SKM-1 treated with dmso at 0.1 percent for 144 hours (cell line): Measurements from ENCODE around the gene POM121.
"Not testable (repeated sequence)": the region's sequence is repeated elsewhere in the genome, so short reads cannot be mapped to it uniquely, and the experiment has no call there.

Experiments used
- DNase-seq: peaks from one replicate; lab custom pipeline; 2025; ENCODE audit not compliant: unreplicated experiment; lab: John Stamatoyannopoulos, UW

The POM121 gene

GRCh38 chr7:72949276-72949675, 24.4 kb downstream of the POM121 start:
- DNase-seq, result not testable (repeated sequence)

DNA sequence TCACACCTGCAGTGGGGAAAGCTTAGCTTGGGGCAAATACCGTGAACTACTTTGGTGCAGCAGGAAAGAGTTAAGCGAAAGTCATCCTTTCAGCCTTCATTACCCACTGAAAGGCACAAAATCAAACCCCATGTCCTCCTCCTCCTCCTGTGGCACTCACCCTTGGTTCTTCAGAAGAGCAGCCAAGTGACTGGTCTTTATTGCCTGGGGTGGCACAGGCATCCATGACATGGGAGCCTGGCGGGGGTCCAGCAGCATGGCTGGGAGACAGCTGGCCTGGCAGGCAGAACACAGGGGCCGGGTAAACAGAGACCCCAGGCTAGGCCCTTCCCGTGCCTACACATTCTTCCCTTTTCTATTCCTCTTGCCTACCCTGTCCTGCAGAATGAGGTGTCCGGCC, 24.8 kb downstream of the POM121 start:
- not testable (repeated sequence) for DNase-seq

DNA sequence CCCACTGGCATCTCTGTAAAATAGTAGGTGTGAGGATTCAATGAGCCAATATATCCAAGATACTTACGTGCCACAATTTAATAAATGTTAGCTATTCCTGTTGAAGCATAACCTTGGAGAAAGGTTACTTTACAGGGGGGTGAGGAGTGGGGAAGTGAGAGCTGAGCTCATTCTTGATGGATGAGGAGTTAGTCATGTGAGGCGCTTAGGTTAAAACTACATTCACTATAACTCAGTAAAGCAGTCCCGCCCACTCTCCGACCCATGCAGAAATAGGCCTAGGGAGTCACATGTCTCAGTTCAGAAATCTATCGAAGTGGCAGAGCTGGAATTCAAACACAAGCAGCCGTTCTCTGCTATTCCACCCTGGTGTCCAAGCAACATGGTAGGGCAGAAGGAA, 25.5 kb downstream of the POM121 start:
- DNase-seq, result not testable (repeated sequence)

- not testable (repeated sequence) for DNase-seq
Observed at GRCh38 chr7:72953901-72954562, 29.1 kb downstream of the POM121 start.

DNA sequence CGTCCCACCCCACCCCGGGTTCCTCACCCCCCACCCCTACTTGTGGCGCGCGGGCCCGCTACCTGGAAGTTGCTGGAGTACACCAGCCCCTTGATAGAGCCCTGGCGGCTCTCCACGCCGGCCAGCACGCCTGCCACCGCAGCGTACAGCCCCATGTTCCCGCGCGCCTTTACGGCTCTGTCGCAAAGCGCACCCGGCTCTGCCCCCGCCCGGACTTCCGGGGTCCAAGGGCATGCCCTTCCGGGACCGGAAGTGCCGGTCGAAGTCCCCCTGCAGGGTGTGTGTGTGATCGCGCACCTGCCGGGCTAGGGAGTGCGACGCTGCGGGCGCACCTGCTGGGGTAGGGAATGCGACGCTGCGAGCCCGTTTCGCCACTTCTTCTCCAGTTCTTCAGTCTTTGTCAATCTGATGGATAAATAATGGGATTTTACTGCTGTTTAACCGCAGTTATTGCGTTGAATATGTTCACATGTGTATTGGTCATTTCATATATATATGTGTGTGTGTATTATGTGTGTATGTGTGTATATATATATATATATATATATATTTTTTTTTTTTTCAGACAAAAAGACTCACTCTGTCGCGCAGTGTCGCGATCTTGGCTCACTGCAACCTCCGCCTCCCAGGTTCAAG, 29.8 kb downstream of the POM121 start:
- DNase-seq, result not testable (repeated sequence)

- not testable (repeated sequence) for DNase-seq
Observed at GRCh38 chr7:72960029-72960428, 35.1 kb downstream of the POM121 start.

- DNase-seq, result not testable (repeated sequence)
Observed at GRCh38 chr7:72960626-72961345, 35.9 kb downstream of the POM121 start.

DNA sequence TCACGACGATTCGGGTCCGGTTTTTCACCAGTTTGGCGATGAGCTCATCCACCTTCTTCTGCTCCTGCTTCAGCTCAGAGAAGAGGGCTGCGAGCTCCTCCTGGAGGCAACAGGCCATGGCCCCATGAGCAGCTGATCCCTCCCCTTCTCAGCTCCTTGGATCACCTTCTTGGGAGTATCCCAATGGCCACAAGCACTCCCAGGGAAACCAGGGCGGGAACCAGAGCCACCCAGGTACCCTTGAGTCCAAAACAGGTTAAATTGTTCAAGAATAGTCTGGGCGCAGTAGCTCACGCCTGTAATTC, 36.4 kb downstream of the POM121 start:
- not testable (repeated sequence) for DNase-seq

DNA sequence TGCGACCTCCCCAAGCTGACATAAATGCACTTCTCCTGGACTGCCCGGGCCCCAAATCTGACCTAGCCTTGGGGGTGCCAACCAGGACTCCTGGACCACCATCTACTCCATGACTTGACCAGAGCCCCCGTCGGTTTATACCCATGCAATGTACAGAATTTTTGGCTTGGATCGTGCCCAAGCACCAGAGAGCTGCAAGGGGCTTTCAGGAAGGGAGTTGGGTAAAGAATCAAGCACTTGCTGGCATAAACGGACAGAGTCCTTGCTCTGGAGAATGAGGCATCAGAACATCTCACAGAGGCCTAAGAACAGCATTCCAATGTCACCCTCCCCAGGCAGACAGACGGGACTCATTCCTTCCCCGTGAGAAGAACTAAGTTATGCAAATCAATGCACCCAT, 38.2 kb downstream of the POM121 start:
- not testable (repeated sequence) for DNase-seq

DNA sequence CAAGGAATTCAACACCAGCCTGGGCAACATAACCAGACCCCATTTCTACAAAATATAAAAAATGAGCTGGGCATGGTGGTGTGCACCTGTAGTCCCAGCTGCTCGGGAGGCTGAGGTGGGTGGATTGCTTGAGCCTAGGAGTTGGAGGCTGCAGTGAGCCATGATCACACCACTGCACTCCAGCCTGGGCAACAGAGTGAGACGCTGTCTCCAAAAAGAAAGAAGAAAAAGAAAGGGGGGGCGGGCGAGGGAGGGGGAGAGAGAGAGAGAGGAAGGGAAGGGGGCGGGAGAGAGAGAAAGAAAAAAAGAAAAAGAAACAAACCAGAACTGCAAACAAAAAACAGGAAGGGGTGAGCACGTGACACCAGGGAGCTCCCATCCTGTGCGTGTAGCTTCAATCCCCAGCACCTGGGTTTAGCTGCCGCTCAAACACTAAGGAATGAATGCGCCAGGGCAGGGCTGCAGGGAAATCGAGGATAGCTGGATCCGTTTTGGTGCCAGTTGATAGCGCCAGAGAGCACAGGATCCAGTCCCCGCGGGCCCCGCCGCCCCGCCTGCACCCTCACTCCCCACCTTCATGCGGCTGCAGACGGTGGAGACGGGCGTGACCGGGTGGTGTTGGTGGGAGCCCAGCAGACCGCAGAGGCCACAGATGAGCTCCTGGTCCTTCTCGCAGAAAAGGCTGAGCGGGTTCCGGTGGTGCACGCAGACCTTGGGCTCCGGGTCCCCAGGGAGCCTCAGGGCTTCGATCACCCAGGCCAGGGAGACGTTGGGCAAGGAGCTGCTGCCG, 40.5 kb downstream of the POM121 start:
- DNase-seq, result not testable (repeated sequence)

- not testable (repeated sequence) for DNase-seq
Observed at GRCh38 chr7:72966892-72967291, 42.0 kb downstream of the POM121 start.

GRCh38 chr7:72968980-72969516, 44.2 kb downstream of the POM121 start, which contains the start of gene TRIM74:
TSS of gene TRIM74 (minus strand) at chr7:72969466. CDS start at chr7:72966157, 3,309 bp downstream.
- not testable (repeated sequence) for DNase-seq

DNA sequence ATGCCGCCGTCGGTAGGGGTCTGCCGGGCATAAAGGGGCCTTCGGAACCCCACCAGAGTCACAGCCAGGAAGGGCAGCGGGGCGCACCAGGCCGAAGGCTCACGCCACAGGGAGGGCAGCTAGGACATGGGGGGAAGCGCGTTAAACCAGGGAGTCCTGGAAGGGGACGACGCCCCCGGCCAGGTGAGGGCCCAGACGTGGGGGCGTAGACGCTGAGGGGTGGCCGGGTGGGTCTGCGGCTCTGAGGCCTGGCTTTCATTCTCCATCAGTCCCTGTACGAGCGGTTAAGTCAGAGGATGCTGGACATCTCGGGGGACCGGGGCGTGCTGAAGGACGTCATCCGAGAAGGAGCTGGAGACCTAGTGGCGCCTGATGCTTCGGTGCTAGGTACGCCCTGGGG, 44.8 kb downstream of the POM121 start:
- not testable (repeated sequence) for DNase-seq

GRCh38 chr7:72971505-72971904, 46.6 kb downstream of the POM121 start:
- DNase-seq, result not testable (repeated sequence)

DNA sequence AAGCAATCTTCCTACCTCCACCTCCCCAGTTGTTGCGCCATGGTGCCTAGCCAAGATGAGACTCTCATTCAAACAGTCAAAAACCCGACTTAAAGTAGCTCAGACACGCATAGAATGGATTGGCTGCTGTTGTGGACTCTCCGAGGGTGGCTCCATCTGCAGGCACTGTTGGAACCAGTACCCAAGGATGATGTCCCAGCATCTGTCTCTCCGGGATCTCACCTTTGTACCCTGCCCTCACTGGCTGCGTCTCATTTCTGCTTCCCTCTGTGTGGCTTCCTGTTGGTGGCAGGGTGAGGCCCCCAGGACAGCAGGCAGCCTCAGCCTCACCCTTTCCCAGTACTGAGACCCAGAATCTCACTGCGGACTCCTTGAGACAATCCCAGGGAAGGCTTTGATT, 49.9 kb downstream of the POM121 start:
- DNase-seq, result not testable (repeated sequence)

DNA sequence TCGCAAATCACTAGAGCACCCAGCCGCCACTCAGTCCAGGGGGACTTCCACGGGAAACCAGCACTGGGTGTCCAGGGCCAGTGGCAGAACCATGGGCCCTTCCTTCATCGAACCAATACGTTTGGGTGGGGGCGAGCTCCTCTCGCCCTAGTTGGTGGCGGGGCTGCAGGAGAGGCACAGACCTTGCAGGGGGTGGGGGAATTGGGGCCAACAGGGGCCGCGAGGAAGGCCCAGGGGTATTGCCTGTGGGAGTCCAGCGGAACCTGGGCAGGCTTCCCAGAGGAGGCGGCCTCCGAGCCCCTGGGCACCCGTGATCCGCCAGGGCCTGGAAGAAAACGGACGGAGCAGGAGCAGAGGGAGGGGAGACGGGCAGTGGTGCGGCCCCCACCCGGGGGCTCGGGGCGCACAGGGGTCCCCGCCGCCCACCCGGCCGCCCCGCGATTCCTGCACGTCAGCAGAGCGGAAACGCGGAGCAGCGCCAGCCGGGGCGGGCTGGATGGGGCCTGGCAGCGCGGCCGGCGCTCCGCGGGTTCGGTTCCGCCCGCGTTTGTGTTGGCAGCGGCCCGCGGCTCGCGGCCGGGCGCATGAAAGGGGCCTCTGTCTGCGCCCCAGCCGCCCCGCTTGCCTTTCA, 50.9 kb downstream of the POM121 start:
- DNase-seq, result not testable (repeated sequence)

GRCh38 chr7:72976434-72976833, 51.5 kb downstream of the POM121 start:
- not testable (repeated sequence) for DNase-seq

GRCh38 chr7:72980382-72980781, 55.5 kb downstream of the POM121 start:
- not testable (repeated sequence) for DNase-seq

- not testable (repeated sequence) for DNase-seq
Observed at GRCh38 chr7:72982084-72982483, 57.2 kb downstream of the POM121 start.

GRCh38 chr7:72990146-72990913, 65.4 kb downstream of the POM121 start:
- DNase-seq, result not testable (repeated sequence)
